ENCODE measurements around the gene ZBTB47.

ZBTB47 gene

GRCh38 chr3:42637001-42637400, 16.5 kb upstream of the ZBTB47 start:
- Histone ChIP-seq H3K27ac (ENCODE audit: low read length) (no peak overlapping the region), H3K27me3 (ENCODE audit: low read depth, low read length) (no peaks in the 10 kb centered on the region), H3K4me3 (ENCODE audit: low read depth in 1 of 2, low read length in 2 of 2) (no peak overlapping the region), H3K4me1 (ENCODE audit: control insufficient read depth in 1 of 2, insufficient read depth in 2 of 2, low read length in 2 of 2) (peaks cover 0 to 5% of the 10 kb centered on the region in 2 donors), H3K36me3 (ENCODE audit: control insufficient read depth in 1 of 2, insufficient read depth in 2 of 2, low read length in 2 of 2) (peaks cover 72 to 78% of the 10 kb centered on the region in 2 donors), H3K9me3 (ENCODE audit: control insufficient read depth in 1 of 2, low read length in 2 of 2) (no peaks in the 10 kb centered on the region)

- peaks cover 74 to 82% of the 10 kb centered on the region in 2 donors for H3K36me3 ChIP-seq (ENCODE audit: control insufficient read depth in 1 of 2, insufficient read depth in 2 of 2, low read length in 2 of 2)
- H3K9me3 ChIP-seq (ENCODE audit: control insufficient read depth in 1 of 2, low read length in 2 of 2) = no peaks in the 10 kb centered on the region
- no peak overlapping the region for H3K4me3 ChIP-seq (ENCODE audit: low read depth in 1 of 2, low read length in 2 of 2)
- peaks cover 0 to 5% of the 10 kb centered on the region in 2 donors for H3K4me1 ChIP-seq (ENCODE audit: control insufficient read depth in 1 of 2, insufficient read depth in 2 of 2, low read length in 2 of 2)
- H3K27me3 ChIP-seq (ENCODE audit: low read depth, low read length) = no peaks in the 10 kb centered on the region
- H3K27ac ChIP-seq (ENCODE audit: low read length) = peak overlapping the region; percentile 40
Measured at GRCh38 chr3:42638339-42638842, 15.1 kb upstream of the ZBTB47 start.

GRCh38 chr3:42639192-42639591, 14.3 kb upstream of the ZBTB47 start:
- Histone ChIP-seq H3K27ac (ENCODE audit: low read length) (peak overlapping the region; percentile 40), H3K9me3 (ENCODE audit: control insufficient read depth in 1 of 2, low read length in 2 of 2) (no peaks in the 10 kb centered on the region), H3K4me1 (ENCODE audit: control insufficient read depth in 1 of 2, insufficient read depth in 2 of 2, low read length in 2 of 2) (peaks cover 0 to 5% of the 10 kb centered on the region in 2 donors), H3K4me3 (ENCODE audit: low read depth in 1 of 2, low read length in 2 of 2) (no peak overlapping the region), H3K27me3 (ENCODE audit: low read depth, low read length) (no peaks in the 10 kb centered on the region), H3K36me3 (ENCODE audit: control insufficient read depth in 1 of 2, insufficient read depth in 2 of 2, low read length in 2 of 2) (peaks cover 72 to 78% of the 10 kb centered on the region in 2 donors)

- Histone ChIP-seq H3K36me3 (ENCODE audit: control insufficient read depth in 1 of 2, insufficient read depth in 2 of 2, low read length in 2 of 2) (peaks cover 77 to 79% of the 10 kb centered on the region in 2 donors), H3K9me3 (ENCODE audit: control insufficient read depth in 1 of 2, low read length in 2 of 2) (no peaks in the 10 kb centered on the region), H3K27ac (ENCODE audit: low read length) (no peak overlapping the region), H3K4me3 (ENCODE audit: low read depth in 1 of 2, low read length in 2 of 2) (no peak overlapping the region), H3K27me3 (ENCODE audit: low read depth, low read length) (no peaks in the 10 kb centered on the region), H3K4me1 (ENCODE audit: control insufficient read depth in 1 of 2, insufficient read depth in 2 of 2, low read length in 2 of 2) (peaks cover 0 to 5% of the 10 kb centered on the region in 2 donors)
Measured at GRCh38 chr3:42640129-42640528, 13.4 kb upstream of the ZBTB47 start.

- Histone ChIP-seq H3K27ac (ENCODE audit: low read length) (no peak overlapping the region), H3K4me1 (ENCODE audit: control insufficient read depth in 1 of 2, insufficient read depth in 2 of 2, low read length in 2 of 2) (peaks cover 0 to 5% of the 10 kb centered on the region in 2 donors), H3K36me3 (ENCODE audit: control insufficient read depth in 1 of 2, insufficient read depth in 2 of 2, low read length in 2 of 2) (peaks cover 77 to 80% of the 10 kb centered on the region in 2 donors), H3K4me3 (ENCODE audit: low read depth in 1 of 2, low read length in 2 of 2) (no peak overlapping the region), H3K9me3 (ENCODE audit: control insufficient read depth in 1 of 2, low read length in 2 of 2) (no peaks in the 10 kb centered on the region), H3K27me3 (ENCODE audit: low read depth, low read length) (no peaks in the 10 kb centered on the region)
Measured at GRCh38 chr3:42640771-42641370, 12.6 kb upstream of the ZBTB47 start.

GRCh38 chr3:42647821-42648459, 5.6 kb upstream of the ZBTB47 start:
- peaks cover 43% of the 10 kb centered on the region in 2 donors for H3K36me3 ChIP-seq (ENCODE audit: control insufficient read depth in 1 of 2, insufficient read depth in 2 of 2, low read length in 2 of 2)
- no peak overlapping the region for H3K4me3 ChIP-seq (ENCODE audit: low read depth in 1 of 2, low read length in 2 of 2)
- H3K27ac ChIP-seq (ENCODE audit: low read length) = no peak overlapping the region
- no peaks in the 10 kb centered on the region for H3K9me3 ChIP-seq (ENCODE audit: control insufficient read depth in 1 of 2, low read length in 2 of 2)
- H3K27me3 ChIP-seq (ENCODE audit: low read depth, low read length) = no peaks in the 10 kb centered on the region
- H3K4me1 ChIP-seq (ENCODE audit: control insufficient read depth in 1 of 2, insufficient read depth in 2 of 2, low read length in 2 of 2) = peaks cover 15 to 20% of the 10 kb centered on the region in 2 donors

GRCh38 chr3:42649006-42649405, 4.5 kb upstream of the ZBTB47 start:
- Histone ChIP-seq H3K27ac (ENCODE audit: low read length) (no peak overlapping the region), H3K4me1 (ENCODE audit: control insufficient read depth in 1 of 2, insufficient read depth in 2 of 2, low read length in 2 of 2) (peaks cover 23 to 30% of the 10 kb centered on the region in 2 donors), H3K27me3 (ENCODE audit: low read depth, low read length) (no peaks in the 10 kb centered on the region), H3K9me3 (ENCODE audit: control insufficient read depth in 1 of 2, low read length in 2 of 2) (no peaks in the 10 kb centered on the region), H3K4me3 (ENCODE audit: low read depth in 1 of 2, low read length in 2 of 2) (no peak overlapping the region), H3K36me3 (ENCODE audit: control insufficient read depth in 1 of 2, insufficient read depth in 2 of 2, low read length in 2 of 2) (peaks cover 34% of the 10 kb centered on the region in 2 donors)

GRCh38 chr3:42649783-42650182, 3.7 kb upstream of the ZBTB47 start:
- Histone ChIP-seq H3K27ac (ENCODE audit: low read length) (no peak overlapping the region), H3K4me1 (ENCODE audit: control insufficient read depth in 1 of 2, insufficient read depth in 2 of 2, low read length in 2 of 2) (peaks cover 23 to 30% of the 10 kb centered on the region in 2 donors), H3K9me3 (ENCODE audit: control insufficient read depth in 1 of 2, low read length in 2 of 2) (no peaks in the 10 kb centered on the region), H3K36me3 (ENCODE audit: control insufficient read depth in 1 of 2, insufficient read depth in 2 of 2, low read length in 2 of 2) (peaks cover 30 to 31% of the 10 kb centered on the region in 2 donors), H3K4me3 (ENCODE audit: low read depth in 1 of 2, low read length in 2 of 2) (no peak overlapping the region), H3K27me3 (ENCODE audit: low read depth, low read length) (no peaks in the 10 kb centered on the region)

GRCh38 chr3:42651248-42652091, 2.0 kb upstream of the ZBTB47 start:
- Histone ChIP-seq H3K9me3 (ENCODE audit: control insufficient read depth in 1 of 2, low read length in 2 of 2) (no peaks in the 10 kb centered on the region), H3K4me3 (ENCODE audit: low read depth in 1 of 2, low read length in 2 of 2) (peak overlapping the region in 1 of 2 donors; percentile 77), H3K27me3 (ENCODE audit: low read depth, low read length) (no peaks in the 10 kb centered on the region), H3K4me1 (ENCODE audit: control insufficient read depth in 1 of 2, insufficient read depth in 2 of 2, low read length in 2 of 2) (peaks cover 26 to 46% of the 10 kb centered on the region in 2 donors), H3K36me3 (ENCODE audit: control insufficient read depth in 1 of 2, insufficient read depth in 2 of 2, low read length in 2 of 2) (peaks cover 18 to 19% of the 10 kb centered on the region in 2 donors), H3K27ac (ENCODE audit: low read length) (peak overlapping the region; percentile 84)

- peak overlapping the region; percentile 70 to 77 for H3K4me3 ChIP-seq (ENCODE audit: low read depth in 1 of 2, low read length in 2 of 2)
- H3K27ac ChIP-seq (ENCODE audit: low read length) = peak overlapping the region; percentile 84
- H3K4me1 ChIP-seq (ENCODE audit: control insufficient read depth in 1 of 2, insufficient read depth in 2 of 2, low read length in 2 of 2) = peaks cover 26 to 46% of the 10 kb centered on the region in 2 donors
- peaks cover 11 to 12% of the 10 kb centered on the region in 2 donors for H3K36me3 ChIP-seq (ENCODE audit: control insufficient read depth in 1 of 2, insufficient read depth in 2 of 2, low read length in 2 of 2)
- no peaks in the 10 kb centered on the region for H3K27me3 ChIP-seq (ENCODE audit: low read depth, low read length)
- H3K9me3 ChIP-seq (ENCODE audit: control insufficient read depth in 1 of 2, low read length in 2 of 2) = no peaks in the 10 kb centered on the region
Measured at GRCh38 chr3:42652251-42652610, 1.3 kb upstream of the ZBTB47 start.
